Ovary (tissue), 9 donors: ENCODE data around the gene CHRM4. TPM values are rescaled to one million over a fixed set of nuclear protein-coding genes. Genes with fewer than 3 reads are reported as not detected.
"Not testable (repeated sequence)": the region's sequence is repeated elsewhere in the genome, so short reads cannot be mapped to it uniquely, and the experiment has no call there.

Experiments used
- DNase-seq, 5 donors: peaks; one replicate each; pipeline ENCODE4 v3.0.0-alpha.2; 2019 to 2020
- H3K27ac ChIP-seq, 2 donors: fragments of 200-600 bp; one replicate each; pipeline versions ENCODE4 v1.5.1 to v1.8.0; 2019 to 2022
- H3K27me3 ChIP-seq: fragments of 200-600 bp; one replicate; pipeline ENCODE4 v1.8.0; 2022
- H3K36me3 ChIP-seq: fragments of 200-600 bp; sonication (generic); one replicate; pipeline ENCODE4 v1.5.1; 2019
- H3K4me1 ChIP-seq: one replicate; pipeline ENCODE4 v1.8.1; 2013; ENCODE audit warnings: mild to moderate bottlenecking, moderate library complexity; ENCODE audit not compliant: insufficient read depth
- H3K4me3 ChIP-seq: fragments of 200-600 bp; sonication (generic); one replicate; pipeline ENCODE4 v1.5.1; 2017
- H3K9me3 ChIP-seq, 2 donors: fragments of 200-600 bp in 1 of 2; sonication (generic) in 1 of 2; one replicate each; pipeline versions ENCODE4 v1.5.1 to v1.8.1; 2013 to 2019; ENCODE audit warnings: mild to moderate bottlenecking in 1 of 2, moderate library complexity in 1 of 2
- EP300 ChIP-seq: sonication (generic); formaldehyde crosslinking; IDR thresholded peaks from one replicate; pipeline ENCODE4 v1.6.1; 2017; ENCODE audit warnings: antibody characterized with exemption
- POLR2A ChIP-seq: fragments of 450-650 bp; IDR thresholded peaks from one replicate; pipeline ENCODE4 v1.6.1; 2017; ENCODE audit warnings: antibody characterized with exemption, mild to moderate bottlenecking, moderate library complexity
- WGBS, 3 donors: extraction: QIAGEN DNeasy Blood & Tissue Kit in 1 of 3; methylation state at CpG; one replicate each; pipeline versions ENCODE4 v1.1.5 to v1.1.7; 2013 to 2017; 5-methylcytosine and 5-hydroxymethylcytosine counted together
- intact Hi-C, 4 donors: fragments of 100-400 bp; cut with DNase I; formaldehyde crosslinking; loops; one replicate each; pipeline versions ENCODE4 v1.11.0 to v1.15.1; 2022 to 2023
- polyA plus RNA-seq, 2 donors: library from polyadenylated mRNA; stranded (reverse); fragments of 200-250 nt in 1 of 2; fragments of 350-450 nt in 1 of 2; fragmentation: Illumina TruSeq in 1 of 2; extraction: RNeasy Lipid Tissue Mini Kit (QIAGEN cat#74804) in 1 of 2; gene quantifications; one replicate each; pipeline ENCODE4 v1.2.3, GENCODE V29; 2013 to 2014
- total RNA-seq, 7 donors: library from RNA; depleted of rRNA in 2 of 7; stranded (reverse); fragments of >200 nt in 2 of 7; fragmentation: NEBNext Ultra II Directional in 3 of 7; extraction: Animal tissue kit (Norgen Biotek cat#: 25700) in 3 of 7; gene quantifications; one replicate each; pipeline versions ENCODE4 v1.1.0 to v1.2.4, GENCODE V29; 2016 to 2023
- TF ChIP-seq, protein P1 (sequence below), 3 donors: fragments of 450-650 bp in 2 of 3; fragments of 200-600 bp in 1 of 3; IDR thresholded peaks; one replicate each; pipeline versions ENCODE4 v1.5.1 to v1.8.0; 2016 to 2022; ENCODE audit warnings: antibody characterized with exemption in 3 of 3, mild to moderate bottlenecking in 1 of 3
- donor health status: DM: no; HTN: no; CAD: no; lungs with moderate emphysema.
- donor health status: DM: no; HTN: no; CAD: no.
- donor health status: Bipolar disorder and iron deficiency.
- donor health status: DM: yes; HTN: yes; CAD: no.
- donor health status: DM: no; HTN: no; CAD: no.
- donor health status: DM: yes; HTN: yes; CAD: no.

Gene CHRM4
- total and polyA plus RNA-seq, 9 donors, result 0.16 to 0.42 (median 0.21) TPM; not detected in 3

DNA sequence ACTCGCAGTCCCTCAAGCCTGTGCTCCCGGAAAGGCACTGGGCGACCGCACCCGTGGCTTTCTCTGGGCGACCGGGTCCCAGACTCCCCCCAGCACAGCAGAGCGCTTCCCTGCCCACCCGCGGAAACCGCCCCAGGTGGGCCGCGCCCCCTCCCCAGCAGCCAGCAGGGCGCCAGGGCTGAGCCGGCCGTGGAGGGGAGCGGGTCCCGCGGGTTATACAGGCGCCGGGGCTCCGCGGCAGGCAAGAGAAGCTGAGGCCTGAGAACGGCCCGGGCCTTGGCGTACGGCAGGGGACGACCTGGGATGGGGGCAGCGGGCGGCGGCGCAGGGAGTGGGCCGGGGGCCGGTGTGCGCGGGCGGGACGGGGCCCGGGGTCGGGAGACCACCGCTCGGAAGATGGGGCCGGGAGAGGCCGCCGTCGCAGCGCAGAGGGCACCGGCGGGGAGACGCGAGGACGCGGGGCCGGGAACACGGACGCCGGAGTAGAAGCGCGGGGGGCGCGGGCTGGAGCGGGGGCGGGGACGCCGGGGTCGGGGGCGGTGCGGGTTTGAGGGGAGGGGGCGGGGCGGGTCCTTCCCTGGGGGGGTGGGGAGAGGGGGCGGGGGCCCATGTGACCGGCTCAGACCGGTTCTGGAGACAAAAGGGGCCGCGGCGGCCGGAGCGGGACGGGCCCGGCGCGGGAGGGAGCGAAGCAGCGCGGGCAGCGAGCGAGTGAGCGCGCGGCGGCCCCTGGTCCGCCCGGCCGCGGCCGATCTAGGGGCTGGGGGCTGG is 10.3 kb downstream of the CHRM4 start, which contains the start of gene MDK:
TSS of gene MDK (plus strand) at position 622 of the 771 bp plus-strand sequence. CDS start 389 bp downstream, outside the sequence.
- peak; percentile 5 for TF ChIP-seq POLR2A
- TF ChIP-seq EP300, result no peak
- DNase-seq, result peak; percentile 62 to 80 (median 77)
- intact Hi-C loops, result loop anchor here in 2 of 4 donors (10.0 kb wide), 1 partner anchor 234 kb away; the partner anchor contains the start of genes ATG13 (in 2 of the 2) and HARBI1 (in 2 of the 2)
- Histone ChIP-seq H3K9me3 (no peaks in the 10 kb centered on the region), H3K4me1 (peaks cover 6% of the 10 kb centered on the region), H3K27me3 (no peaks in the 10 kb centered on the region), H3K36me3 (no peaks in the 10 kb centered on the region), H3K4me3 (peak within 1 kb of the TSS; percentile 73), H3K27ac (peak within 1 kb of the TSS; percentile 88 to 98)
- WGBS, 3 donors, result 0 to 1% (median 1%) methylated on average over 14 to 95 of the region's 96 CpGs

DNA sequence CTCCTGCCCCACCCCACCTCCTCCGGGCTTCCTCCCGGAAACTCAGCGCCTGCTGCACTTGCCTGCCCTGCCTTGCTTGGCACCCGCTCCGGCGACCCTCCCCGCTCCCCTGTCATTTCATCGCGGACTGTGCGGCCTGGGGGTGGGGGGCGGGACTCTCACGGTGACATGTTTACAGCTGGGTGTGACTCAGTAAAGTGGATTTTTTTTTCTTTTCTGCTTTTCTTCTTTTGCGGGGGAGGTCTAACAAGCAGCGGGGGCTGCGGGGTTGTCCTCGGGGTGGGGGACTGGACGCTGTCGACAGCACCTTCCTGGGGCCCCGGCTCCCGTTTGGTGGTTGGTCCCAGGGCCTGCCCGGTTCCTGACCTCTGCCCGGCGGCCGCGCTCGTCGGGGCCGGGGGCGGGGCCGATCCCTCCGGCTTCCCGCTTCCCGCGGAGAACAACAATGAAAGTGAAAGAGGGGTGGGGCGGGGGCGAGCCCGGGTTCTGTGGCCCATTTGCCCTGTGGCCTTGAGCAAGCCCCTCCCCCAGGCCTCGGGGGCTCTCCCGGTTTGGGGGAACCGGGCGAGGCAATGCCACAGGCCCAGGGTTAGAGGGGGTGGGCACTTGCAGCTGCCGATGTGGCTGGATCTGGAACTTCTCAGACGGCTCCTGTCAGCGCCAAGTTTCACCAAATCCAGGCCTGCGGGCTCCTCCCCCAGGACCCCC is 11.1 kb downstream of the CHRM4 start:
- Histone ChIP-seq H3K27ac (peak overlapping the region; percentile 88 to 98), H3K9me3 (no peaks in the 10 kb centered on the region), H3K36me3 (no peaks in the 10 kb centered on the region), H3K4me1 (peaks cover 6% of the 10 kb centered on the region), H3K4me3 (peak overlapping the region; percentile 73), H3K27me3 (no peaks in the 10 kb centered on the region)
- TF ChIP-seq, protein P1, sequence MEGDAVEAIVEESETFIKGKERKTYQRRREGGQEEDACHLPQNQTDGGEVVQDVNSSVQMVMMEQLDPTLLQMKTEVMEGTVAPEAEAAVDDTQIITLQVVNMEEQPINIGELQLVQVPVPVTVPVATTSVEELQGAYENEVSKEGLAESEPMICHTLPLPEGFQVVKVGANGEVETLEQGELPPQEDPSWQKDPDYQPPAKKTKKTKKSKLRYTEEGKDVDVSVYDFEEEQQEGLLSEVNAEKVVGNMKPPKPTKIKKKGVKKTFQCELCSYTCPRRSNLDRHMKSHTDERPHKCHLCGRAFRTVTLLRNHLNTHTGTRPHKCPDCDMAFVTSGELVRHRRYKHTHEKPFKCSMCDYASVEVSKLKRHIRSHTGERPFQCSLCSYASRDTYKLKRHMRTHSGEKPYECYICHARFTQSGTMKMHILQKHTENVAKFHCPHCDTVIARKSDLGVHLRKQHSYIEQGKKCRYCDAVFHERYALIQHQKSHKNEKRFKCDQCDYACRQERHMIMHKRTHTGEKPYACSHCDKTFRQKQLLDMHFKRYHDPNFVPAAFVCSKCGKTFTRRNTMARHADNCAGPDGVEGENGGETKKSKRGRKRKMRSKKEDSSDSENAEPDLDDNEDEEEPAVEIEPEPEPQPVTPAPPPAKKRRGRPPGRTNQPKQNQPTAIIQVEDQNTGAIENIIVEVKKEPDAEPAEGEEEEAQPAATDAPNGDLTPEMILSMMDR (IDR thresholded peaks at IDR 0.05), result no peak
- TF ChIP-seq EP300 (no peak), POLR2A (peak; percentile 18)
- WGBS, 3 donors, result 1 to 2% (median 1%) methylated on average over 37 to 45 of the region's 45 CpGs
- intact Hi-C loops, result loop anchor here in 2 of 4 donors (10.0 kb wide), 1 partner anchor 234 kb away; the partner anchor contains the start of genes ATG13 (in 2 of the 2) and HARBI1 (in 2 of the 2)
- DNase-seq, result peak; percentile 78 to 87 (median 85)

DNA sequence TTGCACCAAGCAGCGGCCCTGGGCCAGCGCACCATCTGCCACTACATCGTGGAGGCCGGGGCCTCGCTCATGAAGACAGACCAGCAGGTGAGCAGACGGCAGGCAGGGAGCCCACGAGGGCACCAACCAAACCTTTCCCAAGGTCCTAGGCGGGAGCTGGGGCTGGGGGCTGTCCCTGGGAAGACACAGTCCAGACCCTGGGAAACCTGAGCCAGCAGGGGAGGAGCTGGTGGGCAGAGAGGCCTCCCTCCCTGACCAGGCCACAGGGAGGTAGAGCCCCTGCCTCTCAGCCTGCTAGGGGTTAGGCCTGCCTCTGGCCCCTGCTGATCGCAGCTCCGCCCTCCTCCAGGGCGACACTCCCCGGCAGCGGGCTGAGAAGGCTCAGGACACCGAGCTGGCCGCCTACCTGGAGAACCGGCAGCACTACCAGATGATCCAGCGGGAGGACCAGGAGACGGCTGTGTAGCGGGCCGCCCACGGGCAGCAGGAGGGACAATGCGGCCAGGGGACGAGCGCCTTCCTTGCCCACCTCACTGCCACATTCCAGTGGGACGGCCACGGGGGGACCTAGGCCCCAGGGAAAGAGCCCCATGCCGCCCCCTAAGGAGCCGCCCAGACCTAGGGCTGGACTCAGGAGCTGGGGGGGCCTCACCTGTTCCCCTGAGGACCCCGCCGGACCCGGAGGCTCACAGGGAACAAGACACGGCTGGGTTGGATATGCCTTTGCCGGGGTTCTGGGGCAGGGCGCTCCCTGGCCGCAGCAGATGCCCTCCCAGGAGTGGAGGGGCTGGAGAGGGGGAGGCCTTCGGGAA is 11.9 kb downstream of the CHRM4 start:
- DNase-seq, result peak in 4 of 5 donors; percentile 53 to 63 (median 54)
- H3K27me3 ChIP-seq, H3K4me1 ChIP-seq, H3K36me3 ChIP-seq, H3K9me3 ChIP-seq: not testable (repeated sequence)
- intact Hi-C loops, result loop anchor here in 3 of 4 donors (10.0 kb wide), 2 partner anchors 165 to 235 kb away; partner anchors contain the start of genes ATG13 (in 2 of the 3) and HARBI1 (in 2 of the 3)
- peak overlapping the region; percentile 73 for H3K4me3 ChIP-seq
- H3K27ac ChIP-seq, result peak overlapping the region; percentile 88 to 98
- WGBS, 3 donors, result 57 to 60% (median 58%) methylated on average over 28 to 36 of the region's 36 CpGs

DNA sequence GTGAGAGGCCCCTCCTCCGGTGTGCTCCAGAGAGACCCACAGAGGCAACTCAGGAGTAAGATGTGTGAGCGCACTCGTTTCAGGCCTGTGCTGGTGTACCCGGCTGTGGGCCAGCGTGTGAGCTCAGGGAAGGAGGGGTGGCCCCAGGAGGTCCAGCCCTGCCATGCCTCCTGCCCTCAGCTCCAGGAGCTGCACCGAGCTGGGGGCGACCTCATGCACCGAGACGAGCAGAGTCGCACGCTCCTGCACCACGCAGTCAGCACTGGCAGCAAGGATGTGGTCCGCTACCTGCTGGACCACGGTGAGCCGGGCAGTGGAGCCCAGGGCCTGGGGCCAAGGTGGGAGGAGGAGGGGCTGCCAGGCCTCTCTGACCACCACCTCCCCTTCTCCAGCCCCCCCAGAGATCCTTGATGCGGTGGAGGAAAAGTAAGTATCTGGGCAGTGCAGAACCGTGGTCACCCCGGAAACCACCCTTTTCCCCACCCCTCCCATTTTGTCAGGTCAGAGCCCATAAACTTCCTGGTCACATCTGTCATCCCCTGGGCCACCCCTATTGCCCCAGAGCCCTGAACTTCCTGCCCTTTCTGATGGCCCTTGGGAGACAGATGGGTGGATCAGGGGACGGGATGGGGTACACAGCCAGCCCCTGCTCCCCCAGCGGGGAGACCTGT is 12.6 kb downstream of the CHRM4 start:
- TF ChIP-seq, protein P1 (IDR thresholded peaks at IDR 0.05), result no peak
- TF ChIP-seq EP300 (no peak), POLR2A (no peak)
- WGBS, 3 donors, result 73 to 84% (median 77%) methylated on average over 13 to 20 of the region's 20 CpGs
- intact Hi-C loops, result loop anchor here in 1 of 4 donors (10.0 kb wide), 1 partner anchor 166 kb away; no protein-coding TSS in a partner anchor
- Histone ChIP-seq H3K27me3 (no peaks in the 10 kb centered on the region), H3K4me3 (no peak overlapping the region), H3K27ac (peak overlapping the region; percentile 88 to 98), H3K9me3 (no peaks in the 10 kb centered on the region), H3K36me3 (no peaks in the 10 kb centered on the region), H3K4me1 (peaks cover 6% of the 10 kb centered on the region)
- peak in 1 of 5 donors; percentile 52 for DNase-seq
